Gastroesophageal sphincter (tissue), 3 donors: ENCODE measurements around the gene DCC.

Experiments used
- EP300 ChIP-seq: sonication (generic); formaldehyde crosslinking; IDR thresholded peaks from one replicate; pipeline ENCODE4 v1.6.1; 2017; ENCODE audit warnings: antibody characterized with exemption, mild to moderate bottlenecking
- POLR2A ChIP-seq, 2 donors: fragments of 450-650 bp; IDR thresholded peaks; one replicate each; pipeline ENCODE4 v1.6.1; 2017; ENCODE audit warnings: antibody characterized with exemption in 2 of 2, mild to moderate bottlenecking in 2 of 2, moderate library complexity in 1 of 2
- POLR2AphosphoS5 ChIP-seq: sonication (generic); formaldehyde crosslinking; IDR thresholded peaks from one replicate; pipeline ENCODE4 v1.6.1; 2017; ENCODE audit warnings: antibody characterized with exemption
- TF ChIP-seq, protein P1 (sequence below), 4 experiments: fragments of 200-600 bp in 2 of 4; fragments of 450-650 bp in 2 of 4; sonication (generic) in 1 of 4; IDR thresholded peaks; one replicate each; pipeline ENCODE4 v1.5.1; 2017 to 2019; ENCODE audit warnings: antibody characterized with exemption in 4 of 4, mild to moderate bottlenecking in 2 of 4, moderate library complexity in 2 of 4

DNA sequence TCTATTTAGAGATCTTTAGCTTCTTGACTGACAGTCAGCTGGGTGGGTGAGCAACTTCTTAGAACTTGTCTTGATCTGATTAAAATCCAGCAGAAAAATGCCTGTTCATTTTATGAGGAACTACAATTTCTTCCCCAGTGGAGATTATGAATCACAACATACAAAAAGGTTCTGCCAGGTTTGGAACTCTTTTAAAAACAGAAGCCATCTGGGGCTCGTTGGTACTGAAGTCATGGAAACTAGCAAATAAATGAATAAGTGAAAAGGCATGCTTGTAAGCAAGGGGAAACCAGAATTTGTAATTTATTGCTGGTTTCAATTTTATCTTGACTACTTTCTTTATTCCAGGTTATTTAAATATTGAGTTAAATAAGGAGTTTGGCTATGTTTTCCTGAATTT, 1117.1 kb downstream of the DCC start:
- TF ChIP-seq POLR2A (IDR thresholded peaks at IDR 0.05) (no peak), POLR2AphosphoS5 (no peak), EP300 (no peak)
- TF ChIP-seq, protein P1, sequence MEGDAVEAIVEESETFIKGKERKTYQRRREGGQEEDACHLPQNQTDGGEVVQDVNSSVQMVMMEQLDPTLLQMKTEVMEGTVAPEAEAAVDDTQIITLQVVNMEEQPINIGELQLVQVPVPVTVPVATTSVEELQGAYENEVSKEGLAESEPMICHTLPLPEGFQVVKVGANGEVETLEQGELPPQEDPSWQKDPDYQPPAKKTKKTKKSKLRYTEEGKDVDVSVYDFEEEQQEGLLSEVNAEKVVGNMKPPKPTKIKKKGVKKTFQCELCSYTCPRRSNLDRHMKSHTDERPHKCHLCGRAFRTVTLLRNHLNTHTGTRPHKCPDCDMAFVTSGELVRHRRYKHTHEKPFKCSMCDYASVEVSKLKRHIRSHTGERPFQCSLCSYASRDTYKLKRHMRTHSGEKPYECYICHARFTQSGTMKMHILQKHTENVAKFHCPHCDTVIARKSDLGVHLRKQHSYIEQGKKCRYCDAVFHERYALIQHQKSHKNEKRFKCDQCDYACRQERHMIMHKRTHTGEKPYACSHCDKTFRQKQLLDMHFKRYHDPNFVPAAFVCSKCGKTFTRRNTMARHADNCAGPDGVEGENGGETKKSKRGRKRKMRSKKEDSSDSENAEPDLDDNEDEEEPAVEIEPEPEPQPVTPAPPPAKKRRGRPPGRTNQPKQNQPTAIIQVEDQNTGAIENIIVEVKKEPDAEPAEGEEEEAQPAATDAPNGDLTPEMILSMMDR (IDR thresholded peaks at IDR 0.05) = no peak
